NCI-H2107 treated with DMSO at 0.1 percent for 48 hours (cell line): Measurements from ENCODE around the gene U2AF1.
"Not testable (repeated sequence)": the region's sequence is repeated elsewhere in the genome, so short reads cannot be mapped to it uniquely, and the experiment has no call there.

Source experiments
- DNase-seq: peaks from one replicate; lab custom pipeline; 2025; ENCODE audit not compliant: unreplicated experiment; lab: John Stamatoyannopoulos, UW

Gene U2AF1, protein sequence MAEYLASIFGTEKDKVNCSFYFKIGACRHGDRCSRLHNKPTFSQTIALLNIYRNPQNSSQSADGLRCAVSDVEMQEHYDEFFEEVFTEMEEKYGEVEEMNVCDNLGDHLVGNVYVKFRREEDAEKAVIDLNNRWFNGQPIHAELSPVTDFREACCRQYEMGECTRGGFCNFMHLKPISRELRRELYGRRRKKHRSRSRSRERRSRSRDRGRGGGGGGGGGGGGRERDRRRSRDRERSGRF

DNA sequence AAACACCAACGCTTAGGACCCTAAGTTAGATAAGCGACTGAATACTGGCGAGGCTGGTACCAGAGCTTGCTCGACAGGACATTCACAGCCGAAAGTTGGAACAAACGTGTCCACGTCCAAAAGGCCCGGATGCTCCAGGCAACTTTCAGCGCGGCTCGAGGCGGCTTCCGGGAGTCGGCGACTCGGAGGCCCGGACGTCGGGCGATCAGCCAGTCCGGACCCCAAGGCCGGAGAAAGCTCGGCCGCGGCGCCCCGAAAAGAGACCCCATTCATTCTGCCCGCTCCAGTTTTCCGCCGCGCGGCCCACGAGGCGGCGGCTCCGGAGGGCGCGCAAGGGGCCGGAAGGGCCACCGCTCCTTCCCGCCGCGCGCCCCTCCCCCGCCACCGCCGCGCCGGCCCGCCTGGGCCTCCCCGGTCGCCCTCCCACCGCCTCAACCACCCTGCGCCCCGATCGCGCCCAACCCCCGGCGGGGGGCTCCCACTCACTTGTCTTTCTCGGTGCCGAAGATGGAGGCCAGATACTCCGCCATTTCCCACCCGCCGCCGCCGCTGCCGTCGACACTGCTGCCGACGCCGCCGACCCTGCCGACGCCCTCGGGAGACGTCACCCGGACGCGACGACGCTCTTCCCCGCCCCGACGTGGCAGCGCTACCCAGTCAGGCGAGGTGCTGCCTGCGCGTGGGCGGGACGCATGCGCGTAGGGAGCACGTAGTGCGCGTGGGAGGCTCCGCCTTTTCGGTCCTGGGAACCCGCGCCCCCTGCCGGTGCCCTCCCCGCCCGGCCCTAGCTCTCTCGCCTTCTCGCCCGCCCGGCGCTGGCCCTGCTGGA lies at the start of gene U2AF1:
U2AF1 (minus strand) TSS at position 606 of the 829 bp plus-strand sequence; CDS start at position 530, 76 bp downstream.
- not testable (repeated sequence) for DNase-seq

DNA sequence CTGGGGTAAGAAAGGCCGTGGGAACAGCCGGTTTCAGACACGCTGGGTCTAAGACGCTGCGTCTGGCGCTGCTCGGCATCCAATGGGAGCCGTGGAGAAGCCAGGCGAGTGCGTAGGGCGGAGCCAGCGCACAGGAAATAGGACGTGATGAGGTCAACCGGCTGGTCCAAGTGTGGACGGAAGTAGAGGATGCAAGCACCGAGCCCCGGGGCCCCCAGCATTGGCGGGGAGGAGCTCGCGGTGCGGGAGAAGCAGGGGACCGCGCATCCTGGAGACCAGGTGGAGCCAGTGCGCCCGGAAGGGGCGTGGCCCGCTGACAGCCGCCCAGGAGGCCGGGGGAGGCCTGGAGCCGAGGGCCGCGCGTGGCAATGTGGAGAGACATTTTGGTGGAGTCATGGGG lies 46.2 kb upstream of the U2AF1 start:
- not testable (repeated sequence) for DNase-seq

DNA sequence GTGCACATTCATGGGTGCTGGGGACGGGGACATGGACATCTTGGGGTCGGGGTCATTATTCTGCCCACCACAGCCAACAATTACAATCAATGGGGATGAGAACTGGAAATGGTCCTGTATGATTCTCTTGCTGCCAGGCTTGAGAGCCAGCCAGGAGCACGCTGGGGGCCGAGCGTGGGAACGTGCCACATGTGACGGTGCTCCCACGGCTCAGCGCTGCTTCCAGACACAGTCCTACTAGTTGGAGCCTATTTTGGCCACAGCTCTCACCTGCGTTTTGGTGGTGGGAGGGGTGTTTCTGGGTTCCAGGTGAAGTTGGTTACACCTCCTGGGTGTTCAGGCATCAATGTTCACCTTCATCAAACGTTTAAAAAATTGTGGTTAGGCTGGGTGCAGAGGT lies 42.0 kb upstream of the U2AF1 start:
- DNase-seq, result not testable (repeated sequence)

DNA sequence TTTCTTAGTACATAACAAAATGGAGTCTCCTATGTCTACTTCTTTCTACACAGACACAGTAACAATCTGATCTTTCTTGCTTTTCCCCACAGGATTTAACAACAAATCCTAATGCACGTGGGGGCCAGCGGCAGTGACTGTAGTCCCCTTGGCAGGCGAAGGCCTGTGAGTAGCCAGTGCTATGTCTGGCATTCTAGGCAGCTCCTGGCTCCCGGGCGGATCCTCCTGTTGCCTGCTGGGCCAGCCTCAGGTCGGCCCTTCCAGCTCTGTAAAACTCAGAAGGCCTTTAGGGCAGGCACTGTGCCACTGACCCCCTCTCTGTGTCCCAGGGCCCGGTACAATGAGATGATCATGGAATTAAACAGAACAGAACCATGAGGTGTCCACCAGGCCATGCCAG lies 40.6 kb upstream of the U2AF1 start:
- not testable (repeated sequence) for DNase-seq

DNA sequence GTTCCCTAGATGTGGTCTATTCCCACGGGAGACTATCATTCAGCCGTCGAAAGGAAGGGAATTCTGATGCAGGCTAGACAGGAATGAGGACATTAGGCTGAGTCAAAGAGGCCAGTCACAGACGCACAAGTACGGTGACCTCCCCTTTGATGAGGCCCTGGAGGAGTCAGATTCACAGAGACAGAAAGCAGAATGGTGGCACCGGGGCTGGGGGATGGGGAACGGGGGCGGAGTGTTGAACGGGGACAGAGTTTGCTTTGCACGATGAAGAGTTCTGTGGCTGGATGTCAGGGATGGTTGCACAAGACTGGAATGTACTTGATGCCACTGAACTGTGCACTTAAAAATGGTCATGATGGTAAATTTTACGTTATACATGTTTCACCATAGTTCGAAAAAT lies 39.3 kb upstream of the U2AF1 start:
- DNase-seq, result not testable (repeated sequence)

DNA sequence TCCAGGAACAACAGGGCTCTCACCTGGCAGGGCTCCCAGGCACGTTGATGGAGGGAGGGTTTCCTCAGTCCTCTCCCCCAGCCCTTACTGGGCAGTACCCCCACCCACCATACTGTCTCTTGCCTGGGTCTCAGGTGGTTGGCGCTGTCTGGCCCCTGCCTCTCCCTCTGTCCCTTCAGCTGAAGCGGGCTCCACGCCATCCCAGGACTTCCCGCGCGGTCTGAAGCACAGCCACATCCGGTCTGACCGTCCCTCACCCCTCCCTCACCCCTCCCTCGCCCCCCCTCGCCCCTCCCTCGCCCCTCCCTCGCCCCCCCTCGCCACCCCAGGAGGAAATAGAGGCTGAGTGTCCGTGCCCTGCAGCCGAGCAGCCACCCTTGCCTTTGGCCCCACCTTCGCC lies 34.0 kb upstream of the U2AF1 start:
- not testable (repeated sequence) for DNase-seq

DNA sequence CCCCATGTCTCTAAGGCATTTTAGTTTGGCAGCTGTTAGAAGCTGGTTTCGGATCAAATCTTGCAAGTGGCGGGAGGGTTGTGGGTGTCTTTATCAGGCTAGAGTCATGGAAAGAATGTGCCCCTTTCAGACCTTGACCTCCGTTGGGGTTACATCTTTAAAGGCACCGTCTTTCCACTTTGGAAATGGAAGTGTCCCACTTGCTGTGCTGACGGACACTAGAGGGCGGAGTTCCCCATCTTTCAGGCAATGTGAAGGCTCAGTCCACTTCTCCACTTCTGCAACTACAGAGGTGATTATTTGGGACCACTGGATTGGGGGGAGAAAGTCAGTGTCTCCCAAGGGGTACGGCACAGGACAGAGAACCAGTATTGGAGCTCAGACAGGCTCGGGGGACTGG lies 31.6 kb upstream of the U2AF1 start:
- DNase-seq, result not testable (repeated sequence)

DNA sequence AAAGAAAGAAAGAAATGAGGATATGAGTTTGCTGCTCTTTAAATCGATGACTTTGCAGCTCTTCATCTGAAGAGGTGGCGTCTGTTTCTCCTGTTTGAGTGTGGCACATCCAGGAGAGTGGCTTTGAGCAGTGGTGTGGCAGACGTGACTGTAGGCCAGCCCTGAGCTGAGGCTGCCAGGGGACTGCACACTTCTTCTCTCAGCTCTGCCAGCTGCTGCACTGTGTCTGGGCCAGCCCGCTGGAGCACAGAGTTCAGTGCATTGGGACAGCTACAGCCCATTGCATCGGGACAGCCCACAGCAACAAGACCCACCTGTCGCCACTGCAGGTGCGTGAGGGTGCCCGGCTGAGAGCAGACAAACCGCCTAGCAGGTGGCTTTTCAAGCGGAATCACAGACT lies 27.1 kb upstream of the U2AF1 start:
- not testable (repeated sequence) for DNase-seq

DNA sequence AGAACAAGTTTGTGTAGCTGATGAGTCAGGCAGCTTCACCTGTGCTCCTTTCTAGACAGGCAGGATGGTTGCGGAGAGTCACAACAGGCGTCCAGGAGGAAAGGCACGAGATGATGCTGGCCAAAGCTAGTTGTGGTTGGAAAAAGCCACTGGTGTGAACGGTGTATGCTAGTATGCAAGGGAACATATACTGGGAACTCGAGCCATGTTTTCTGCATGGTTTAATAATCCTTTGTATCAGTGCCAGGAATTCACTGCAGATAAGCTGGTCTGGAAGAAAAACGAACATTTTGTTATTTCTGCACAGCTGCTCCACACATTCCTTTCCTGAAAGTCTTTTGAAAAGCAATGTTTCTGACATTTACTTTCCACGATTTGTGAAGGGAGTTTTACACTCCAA lies 22.7 kb upstream of the U2AF1 start:
- DNase-seq, result not testable (repeated sequence)

DNA sequence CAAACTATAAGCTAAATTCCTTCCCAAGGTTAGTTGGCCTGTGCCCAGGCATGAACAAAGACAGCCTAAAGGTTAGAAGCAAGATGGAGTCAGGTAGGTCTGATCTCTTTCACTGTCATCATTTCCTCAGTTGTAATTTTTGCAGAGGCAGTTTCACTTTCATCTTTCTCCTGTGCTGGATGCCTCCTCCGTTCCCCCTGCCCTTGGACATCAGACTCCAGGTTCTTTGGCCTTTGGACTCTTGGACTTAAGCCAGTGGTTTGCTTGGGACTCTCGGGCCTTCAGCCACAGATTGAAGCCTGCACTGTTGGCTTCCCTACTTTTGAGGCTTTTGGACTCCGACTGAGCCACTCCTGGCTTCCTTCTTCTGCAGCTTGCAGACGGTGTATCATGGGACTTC lies 8.6 kb upstream of the U2AF1 start:
- not testable (repeated sequence) for DNase-seq

DNA sequence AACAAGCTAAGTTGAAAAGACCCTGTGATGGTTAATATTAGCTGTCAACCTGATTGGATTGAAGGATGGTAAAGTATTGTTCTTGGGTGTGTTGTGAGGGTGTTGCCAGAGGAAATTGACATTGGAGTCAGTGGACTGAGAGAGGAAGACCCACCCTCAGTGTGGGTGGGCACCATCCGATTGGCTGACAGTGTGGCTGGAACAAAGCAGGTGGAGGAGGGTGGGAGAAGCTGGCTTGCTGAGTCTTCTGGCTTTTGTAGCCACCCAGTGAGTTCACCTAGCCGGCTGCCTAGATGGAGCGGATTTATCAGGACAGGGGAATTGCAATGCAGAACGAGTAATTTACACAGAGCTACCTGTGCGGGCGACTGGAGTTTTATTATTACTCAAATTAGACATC lies 7.1 kb upstream of the U2AF1 start:
- DNase-seq, result not testable (repeated sequence)

DNA sequence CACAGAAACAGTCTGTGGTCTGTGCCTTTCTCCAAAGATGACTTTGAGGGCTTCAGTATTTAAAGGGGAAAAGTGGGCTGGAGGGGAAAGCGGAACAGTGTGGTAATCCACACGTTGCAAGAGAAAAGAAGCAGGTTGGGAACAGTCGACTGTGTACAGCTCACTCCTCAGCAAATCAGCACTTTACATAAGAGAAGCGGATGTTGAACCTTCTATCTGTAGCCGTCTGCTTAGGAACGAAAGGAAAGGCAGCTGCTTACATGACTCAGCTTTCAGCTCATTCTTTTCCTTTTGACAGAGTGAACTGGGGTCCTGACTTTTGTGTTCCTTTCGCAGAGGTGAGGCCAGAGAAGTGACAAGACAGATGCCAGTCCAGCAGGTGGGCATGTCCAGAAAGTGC lies 1.6 kb upstream of the U2AF1 start:
- DNase-seq, result not testable (repeated sequence)

DNA sequence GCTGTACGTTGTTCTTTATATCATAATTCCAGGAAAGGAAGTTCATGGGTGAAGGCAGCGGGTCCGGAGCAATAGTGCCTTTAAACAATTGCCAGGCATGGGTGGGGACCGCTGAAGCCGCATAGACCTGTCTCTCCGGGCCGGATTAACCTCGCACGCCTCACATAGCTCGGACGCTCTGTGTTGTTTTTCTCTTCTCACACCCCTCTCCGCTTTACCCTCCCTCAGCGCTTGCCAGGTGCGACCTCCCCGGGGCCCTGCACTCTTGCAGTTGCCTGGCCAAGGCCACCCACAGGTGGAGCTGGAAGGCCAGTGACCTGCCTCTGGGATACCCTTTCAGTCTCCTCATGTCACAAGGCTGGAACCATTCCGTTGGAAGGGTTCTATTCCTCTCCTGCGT lies 807 bp upstream of the U2AF1 start:
- not testable (repeated sequence) for DNase-seq

DNA sequence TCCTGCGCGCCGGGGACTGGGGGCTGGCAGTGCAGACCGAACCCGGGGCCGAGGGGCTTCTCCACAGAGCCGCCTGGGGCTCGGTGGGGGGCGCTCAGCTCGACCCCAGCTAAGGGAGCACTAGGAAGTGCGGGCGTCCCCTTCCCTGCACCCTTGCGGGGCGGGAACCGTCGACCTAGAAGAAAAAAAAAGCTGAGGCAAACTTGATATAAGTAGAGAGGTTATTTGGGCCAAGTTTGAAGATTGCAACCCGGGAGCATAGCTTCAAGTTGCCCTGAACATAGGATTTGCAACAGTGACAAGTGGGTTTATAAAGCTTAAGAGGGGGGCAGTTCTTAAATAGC lies 396 bp upstream of the U2AF1 start:
- not testable (repeated sequence) for DNase-seq

DNA sequence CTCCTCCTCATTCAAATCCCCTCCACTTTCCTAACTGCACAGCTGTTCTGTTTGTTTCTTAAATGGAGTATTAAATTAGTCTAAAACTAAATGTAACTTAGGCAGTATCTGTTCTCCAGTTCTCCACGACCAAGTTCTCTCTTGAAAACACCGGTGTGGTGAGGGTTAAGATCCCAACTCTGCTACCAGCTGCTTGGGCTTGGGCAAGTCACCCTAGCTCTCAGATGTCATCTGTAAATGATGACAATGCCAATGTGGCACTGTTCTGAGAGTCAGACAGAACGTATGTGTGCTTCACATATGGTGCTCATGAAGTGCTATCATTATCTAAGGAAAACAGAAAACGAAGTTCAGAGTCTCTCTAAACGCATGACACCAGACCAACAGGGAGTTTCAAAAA lies 2.7 kb downstream of the U2AF1 start:
- DNase-seq, result not testable (repeated sequence)

DNA sequence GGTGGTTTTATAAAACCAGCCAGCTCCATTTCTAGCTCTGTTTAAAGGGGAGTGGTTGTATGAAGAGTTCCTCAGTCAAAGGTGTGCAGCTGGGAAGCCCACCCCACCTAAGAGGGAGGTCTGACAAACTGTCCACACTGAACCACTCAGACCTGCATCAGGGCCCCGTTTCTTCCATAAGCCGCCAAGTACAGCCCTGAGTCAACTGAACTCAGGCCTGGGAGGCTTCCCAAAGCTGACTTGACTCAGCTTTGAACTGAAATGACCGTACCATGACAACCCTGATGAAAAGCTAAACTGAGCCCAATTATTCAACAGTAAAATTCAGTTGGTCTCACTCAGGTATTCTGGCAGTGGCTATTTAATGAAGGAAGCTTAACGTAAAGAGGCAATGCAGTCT lies 5.1 kb downstream of the U2AF1 start:
- DNase-seq, result not testable (repeated sequence)

DNA sequence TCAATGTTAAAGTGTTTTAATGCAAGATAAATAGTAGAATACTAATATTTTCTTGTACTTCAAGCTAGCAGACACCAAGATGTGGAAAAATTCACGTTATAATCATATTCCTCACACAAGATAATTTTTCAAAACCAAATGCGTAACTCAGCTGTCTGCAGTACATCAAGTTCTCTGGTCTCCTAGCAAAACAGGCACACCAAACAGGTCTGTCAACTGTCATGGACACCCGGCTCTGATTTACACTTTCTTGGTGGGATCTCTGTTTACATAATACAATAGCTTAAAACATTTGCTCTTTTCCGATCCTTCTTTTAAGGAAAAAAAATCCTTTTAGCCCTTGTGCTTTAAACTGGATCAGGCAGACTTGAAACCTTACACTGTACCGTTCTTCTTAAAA lies 5.7 kb downstream of the U2AF1 start:
- DNase-seq, result not testable (repeated sequence)

DNA sequence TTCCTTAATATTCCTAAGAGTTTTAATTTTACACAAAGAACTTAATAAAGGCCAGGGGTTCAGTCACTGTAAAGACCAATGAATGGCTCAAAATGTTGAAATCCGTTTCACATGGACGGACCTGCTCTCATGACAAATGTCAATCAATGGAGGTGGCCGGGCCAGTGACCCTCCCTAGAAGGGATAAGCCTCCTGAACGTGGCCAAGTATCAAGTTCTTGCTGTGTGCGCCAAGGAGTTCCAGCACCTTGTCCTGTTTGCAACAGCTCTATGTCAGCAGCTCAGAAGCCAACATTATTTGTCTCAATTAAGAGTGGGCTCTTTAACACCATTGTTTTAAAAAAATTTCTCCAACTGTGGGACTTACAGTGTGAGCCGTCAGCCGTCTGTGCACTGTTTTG lies 6.4 kb downstream of the U2AF1 start:
- not testable (repeated sequence) for DNase-seq

DNA sequence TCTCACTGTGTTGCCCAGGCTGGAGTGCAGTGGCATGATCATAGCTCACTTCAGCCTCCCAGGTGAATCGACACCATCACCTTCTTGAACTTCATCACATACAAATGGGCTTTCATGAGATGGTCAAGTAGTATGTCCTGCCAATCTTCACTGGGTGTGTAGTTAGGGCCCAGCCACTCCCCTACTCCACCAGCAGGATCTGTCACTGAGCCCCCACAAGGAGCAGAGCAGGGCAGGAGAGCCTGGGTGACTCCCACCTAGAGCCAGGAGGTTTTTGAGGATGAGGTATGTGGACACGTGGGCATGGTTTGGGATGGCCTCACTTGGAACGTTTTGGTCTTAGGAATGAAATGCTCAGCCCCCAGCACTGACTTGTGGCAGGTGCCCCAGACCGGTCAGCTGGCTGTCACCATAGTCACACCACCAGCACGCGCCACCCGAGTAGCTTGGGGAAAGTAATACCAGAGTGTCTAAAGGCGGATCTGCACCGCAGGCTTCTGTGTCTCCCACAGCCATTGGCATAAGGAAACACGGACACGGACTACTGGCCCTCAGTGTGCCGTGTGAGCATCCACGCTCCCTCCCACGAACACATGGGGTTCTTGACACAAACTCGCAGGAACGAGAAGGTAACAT lies 15.3 kb downstream of the U2AF1 start:
- not testable (repeated sequence) for DNase-seq

DNA sequence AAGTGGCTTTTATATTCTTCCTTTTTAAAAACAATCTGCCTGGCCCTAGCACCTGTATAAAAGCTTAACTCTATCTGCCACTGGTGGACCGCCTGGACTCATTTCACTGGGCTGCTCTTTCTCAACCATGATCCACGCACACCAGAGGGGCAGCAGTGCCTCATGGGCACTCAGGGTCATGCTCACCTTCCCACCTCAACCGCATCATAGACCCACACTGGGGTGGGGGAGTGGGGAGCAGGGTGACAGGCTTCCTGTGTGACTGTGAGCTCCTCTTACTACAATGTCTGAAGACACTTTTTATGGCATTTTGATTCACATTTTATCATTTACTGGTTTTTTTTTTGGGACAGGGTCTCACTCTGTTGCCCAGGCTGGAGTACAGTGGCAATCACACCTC lies 16.4 kb downstream of the U2AF1 start:
- not testable (repeated sequence) for DNase-seq

DNA sequence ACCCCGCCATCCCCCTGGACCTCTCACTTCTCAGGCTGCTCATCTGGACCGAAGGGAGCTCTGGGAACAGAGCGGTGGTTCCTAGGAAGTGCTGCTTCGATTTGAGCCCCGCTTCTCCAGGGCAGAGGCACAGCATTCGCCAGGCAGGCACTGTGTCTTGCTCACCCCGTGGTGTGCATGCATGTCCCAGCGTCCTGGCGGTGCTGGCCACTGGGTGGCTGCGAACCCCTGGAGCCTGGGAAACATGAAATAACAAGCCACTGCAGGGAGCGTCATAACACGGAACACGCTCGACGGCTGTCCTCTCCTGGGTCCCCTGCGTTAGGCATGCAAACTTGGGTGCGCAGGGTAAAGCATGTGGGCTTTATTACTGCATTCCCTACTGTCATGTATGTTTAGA lies 17.9 kb downstream of the U2AF1 start:
- not testable (repeated sequence) for DNase-seq
